GM12892 (cell line): Measurements from ENCODE around the gene MLKL.

Experiments used
- POLR2A ChIP-seq: IDR thresholded peaks from 2 replicates; pipeline ENCODE4 v1.6.1; 2011; ENCODE audit warnings: low read depth, low read length, control low read depth
- POLR2AphosphoS5 ChIP-seq: IDR thresholded peaks from 2 replicates; pipeline ENCODE4 v1.6.1; 2011; ENCODE audit warnings: low read depth, low read length, control low read depth

DNA sequence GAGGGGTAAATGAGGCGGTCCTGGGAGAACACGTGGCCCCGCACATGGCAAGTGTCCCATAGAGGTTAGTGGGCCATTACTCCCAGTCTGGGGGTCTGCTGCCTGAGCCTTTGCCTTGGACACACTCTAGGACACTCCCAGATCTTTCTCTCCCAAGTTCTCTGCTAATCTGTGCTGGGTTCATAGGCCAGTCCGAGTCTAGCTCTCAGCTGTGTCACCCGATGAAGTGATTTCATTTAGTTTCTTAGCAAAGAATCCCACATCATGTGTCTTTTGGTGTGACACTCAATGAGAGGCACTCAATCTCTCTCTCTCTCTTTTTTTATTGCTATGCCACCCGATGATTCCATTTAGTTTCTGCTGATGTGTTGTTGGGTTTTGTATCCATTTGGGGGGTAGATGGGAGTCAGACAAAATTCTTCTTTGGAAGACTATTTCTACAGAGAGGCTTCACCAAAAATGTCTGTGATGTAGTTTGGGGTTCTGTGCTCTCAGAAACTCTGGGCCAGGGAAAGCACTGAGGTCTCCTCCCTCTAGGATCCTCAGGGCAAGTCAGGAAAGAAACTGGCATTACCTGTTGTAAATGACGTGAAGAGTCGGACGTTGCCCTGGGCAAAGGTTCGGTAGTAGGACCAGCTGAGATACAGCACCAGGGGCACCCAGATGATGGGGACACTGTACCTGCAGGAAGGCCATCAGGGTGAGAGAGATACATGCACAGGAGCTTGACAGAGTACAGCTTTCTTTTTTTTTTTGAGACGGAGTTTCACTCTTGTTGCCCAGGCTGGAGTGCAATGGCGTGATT lies 25.2 kb upstream of the MLKL start:
- TF ChIP-seq POLR2AphosphoS5 (no peak), POLR2A (no peak)
